Spleen (tissue), 11 donors: ENCODE data around the gene NAGK. TPM values are rescaled to one million over a fixed set of nuclear protein-coding genes. Genes with fewer than 3 reads are reported as not detected.
A peak's percentile ranks its signal among the peaks of the same experiment; 100 is the strongest.
"Not testable (repeated sequence)": the region's sequence is repeated elsewhere in the genome, so short reads cannot be mapped to it uniquely, and the experiment has no call there.

Source experiments
- DNase-seq: peaks from one replicate; pipeline ENCODE4 v3.0.0-alpha.2; 2020
- H3K27ac ChIP-seq, 8 donors: fragments of 200-600 bp; sonication (generic) in 7 of 8; 1 replicate in 4 of 8; 2 replicates in 4 of 8; pipeline versions ENCODE4 v1.5.0 to v1.8.0; 2016 to 2021; ENCODE audit warnings: inconsistent platforms in 4 of 8, mild to moderate bottlenecking in 4 of 8, moderate library complexity in 1 of 8
- H3K27me3 ChIP-seq, 7 donors: fragments of 200-600 bp; sonication (generic) in 6 of 7; replicated peaks in 1 of 7; 1 replicate in 4 of 7; 2 replicates in 3 of 7; pipeline versions ENCODE4 v1.5.0 to v1.8.0; 2016 to 2021; ENCODE audit warnings: inconsistent platforms in 3 of 7, mild to moderate bottlenecking in 1 of 7
- H3K36me3 ChIP-seq, 6 donors: fragments of 200-600 bp; sonication (generic) in 5 of 6; 1 replicate in 4 of 6; 2 replicates in 2 of 6; pipeline versions ENCODE4 v1.5.0 to v1.8.0; 2016 to 2021; ENCODE audit warnings: inconsistent platforms in 2 of 6
- H3K4me1 ChIP-seq, 6 donors: fragments of 200-600 bp; sonication (generic) in 5 of 6; 1 replicate in 3 of 6; 2 replicates in 3 of 6; pipeline versions ENCODE4 v1.5.0 to v1.8.0; 2016 to 2021; ENCODE audit warnings: inconsistent platforms in 3 of 6
- H3K4me3 ChIP-seq, 8 donors: fragments of 200-600 bp; sonication (generic) in 7 of 8; 1 replicate in 4 of 8; 2 replicates in 4 of 8; pipeline versions ENCODE4 v1.5.0 to v1.8.0; 2016 to 2021; ENCODE audit warnings: inconsistent platforms in 4 of 8, mild to moderate bottlenecking in 4 of 8, moderate library complexity in 2 of 8
- H3K9me3 ChIP-seq, 8 donors: fragments of 200-600 bp; sonication (generic) in 7 of 8; 1 replicate in 4 of 8; 2 replicates in 4 of 8; pipeline versions ENCODE4 v1.5.0 to v1.8.0; 2016 to 2021; ENCODE audit warnings: inconsistent platforms in 4 of 8
- CTCF ChIP-seq, 11 experiments: fragments of 200-600 bp in 7 of 11; fragments of 450-650 bp in 4 of 11; sonication (generic) in 4 of 11; IDR thresholded peaks in 8 of 11; conservative IDR thresholded peaks in 3 of 11; 1 replicate in 7 of 11; 2 replicates in 4 of 11; pipeline versions ENCODE4 v1.4.0 to v1.8.0; 2016 to 2021; ENCODE audit warnings: antibody characterized with exemption in 11 of 11, inconsistent platforms in 4 of 11, mild to moderate bottlenecking in 1 of 11
- POLR2A ChIP-seq, 3 donors: fragments of 450-650 bp; IDR thresholded peaks; one replicate each; pipeline ENCODE4 v1.5.1; 2017; ENCODE audit warnings: antibody characterized with exemption in 3 of 3, mild to moderate bottlenecking in 1 of 3
- POLR2AphosphoS5 ChIP-seq, 3 donors: sonication (generic); formaldehyde crosslinking; IDR thresholded peaks; one replicate each; pipeline ENCODE4 v1.5.1; 2017; ENCODE audit warnings: antibody characterized with exemption in 3 of 3
- WGBS, 5 donors: extraction: QIAGEN DNeasy Blood & Tissue Kit in 3 of 5; methylation state at CpG; one replicate each; pipeline versions ENCODE4 v1.1.5 to v1.1.7; 2013 to 2018; 5-methylcytosine and 5-hydroxymethylcytosine counted together
- intact Hi-C: fragments of 100-400 bp; cut with DNase I; formaldehyde crosslinking; loops from one replicate; pipeline ENCODE4 v1.15.0; 2023; ENCODE audit warnings: low total_unique reads
- polyA plus RNA-seq, 3 donors: library from polyadenylated mRNA; stranded (reverse); fragments of 200-250 nt; gene quantifications; one replicate each; pipeline ENCODE4 v1.2.1, GENCODE V29; 2013
- total RNA-seq, 7 donors: library from RNA; depleted of rRNA in 3 of 7; stranded (reverse); fragments of >200 nt in 3 of 7; fragmentation: NEBNext Ultra II Directional in 4 of 7; extraction: Animal tissue kit (Norgen Biotek cat#: 25700) in 4 of 7; gene quantifications; one replicate each; pipeline versions ENCODE4 v1.1.0 to v1.2.1, GENCODE V29; 2016 to 2021
- donor health status: healthy with polysubstance abuse.
- donor health status: DM: no; HTN: no; CAD: no; lungs with moderate emphysema.
- donor health status: DM: no; HTN: no; CAD: no.
- donor health status: Bipolar disorder and iron deficiency.
- donor health status: healthy.
- donor health status: DM: no; HTN: no; CAD: no.
- donor health status: DM: yes; HTN: yes; CAD: no.

Gene NAGK
- total and polyA plus RNA-seq, 10 donors, result 123 to 321 (median 220) TPM

- Histone ChIP-seq H3K4me3 (no peak overlapping the region), H3K9me3 (no peaks in the 10 kb centered on the region), H3K4me1 (peaks cover 0 to 56% (median 28%) of the 10 kb centered on the region in 6 donors), H3K27me3 (no peaks in the 10 kb centered on the region), H3K36me3 (peaks cover 0 to 72% (median 60%) of the 10 kb centered on the region in 6 donors), H3K27ac (peak overlapping the region in 1 of 8 donors; percentile 11)
- TF ChIP-seq CTCF (IDR thresholded peaks at IDR 0.05 in 8 of 11, conservative IDR thresholded peaks at IDR 0.05 in 3 of 11) (no peak), POLR2A (IDR thresholded peaks at IDR 0.05) (no peak), POLR2AphosphoS5 (IDR thresholded peaks at IDR 0.05) (no peak)
- no peak for DNase-seq
- intact Hi-C loops, result no loop called here
- WGBS, 5 donors, result 76 to 94% (median 87%) methylated on average over 3 of the region's 3 CpGs
Measured at GRCh38 chr2:71078624-71079023, 10.2 kb downstream of the NAGK start.

GRCh38 chr2:71082402-71083252 is 14.2 kb downstream of the NAGK start:
- Histone ChIP-seq H3K4me1 (peaks cover 0 to 23% (median 14%) of the 10 kb centered on the region in 6 donors), H3K27me3 (no peaks in the 10 kb centered on the region), H3K9me3 (no peaks in the 10 kb centered on the region), H3K27ac (peak overlapping the region in 4 of 8 donors; percentile 8 to 55 (median 30)), H3K36me3 (peaks cover 0 to 32% (median 23%) of the 10 kb centered on the region in 6 donors), H3K4me3 (no peak overlapping the region)
- WGBS, 5 donors, result 65 to 84% (median 70%) methylated on average over 5 of the region's 5 CpGs
- DNase-seq, result no peak
- no peak for TF ChIP-seq CTCF (IDR thresholded peaks at IDR 0.05 in 8 of 11, conservative IDR thresholded peaks at IDR 0.05 in 3 of 11)
- intact Hi-C loops, result no loop called here

GRCh38 chr2:71083297-71083696 is 14.8 kb downstream of the NAGK start:
- WGBS, 5 donors, result 50% methylated on average over 1 of the region's 3 CpGs; no CpG with 5 or more reads in 4 of the 5 donors
- DNase-seq, result not testable (repeated sequence)

GRCh38 chr2:71083752-71084312 is 15.4 kb downstream of the NAGK start:
- peak overlapping the region in 6 of 8 donors; percentile 41 to 78 (median 66) for H3K27ac ChIP-seq
- peak overlapping the region in 2 of 8 donors; percentile 20 to 46 for H3K4me3 ChIP-seq
- H3K27me3 ChIP-seq, DNase-seq, H3K9me3 ChIP-seq, intact Hi-C loops: not testable (repeated sequence)
- H3K36me3 ChIP-seq, result peaks cover 0 to 20% (median 11%) of the 10 kb centered on the region in 6 donors
- WGBS, 5 donors, result 43 to 56% (median 48%) methylated on average over 6 to 10 of the region's 13 CpGs
- peaks cover 0 to 19% (median 14%) of the 10 kb centered on the region in 6 donors for H3K4me1 ChIP-seq
- TF ChIP-seq POLR2AphosphoS5 (IDR thresholded peaks at IDR 0.05), result peak in 1 of 3 donors; percentile 62

More at GRCh38 chr2:71083297-71083696, 14.8 kb downstream of the NAGK start:
- peak overlapping the region in 3 of 8 donors; percentile 14 to 55 (median 47) for H3K27ac ChIP-seq
- peaks cover 0 to 25% (median 16%) of the 10 kb centered on the region in 6 donors for H3K36me3 ChIP-seq
- intact Hi-C loops, H3K4me3 ChIP-seq, H3K9me3 ChIP-seq, H3K27me3 ChIP-seq: not testable (repeated sequence)
- peaks cover 0 to 19% (median 14%) of the 10 kb centered on the region in 6 donors for H3K4me1 ChIP-seq

GRCh38 chr2:71085325-71086003 is 17.0 kb downstream of the NAGK start:
- H3K4me3 ChIP-seq, H3K9me3 ChIP-seq, H3K27ac ChIP-seq, DNase-seq, intact Hi-C loops, H3K27me3 ChIP-seq, H3K36me3 ChIP-seq: not testable (repeated sequence)
- peaks cover 0 to 19% (median 14%) of the 10 kb centered on the region in 6 donors for H3K4me1 ChIP-seq
- 74 to 83% (median 81%) methylated on average over 9 of the region's 9 CpGs for WGBS, 5 donors

GRCh38 chr2:71089475-71089874 is 21.0 kb downstream of the NAGK start:
- WGBS, 5 donors, result 77 to 90% (median 85%) methylated on average over 14 of the region's 14 CpGs
- intact Hi-C loops, result not testable (repeated sequence)

GRCh38 chr2:71091808-71092207 is 23.4 kb downstream of the NAGK start:
- H3K9me3 ChIP-seq, H3K36me3 ChIP-seq, intact Hi-C loops, H3K27me3 ChIP-seq, DNase-seq, H3K4me1 ChIP-seq, H3K4me3 ChIP-seq, H3K27ac ChIP-seq: not testable (repeated sequence)
- 85 to 92% (median 91%) methylated on average over 9 of the region's 9 CpGs for WGBS, 5 donors

More at GRCh38 chr2:71089475-71089874, 21.0 kb downstream of the NAGK start:
- not testable (repeated sequence) for H3K4me1 ChIP-seq, H3K36me3 ChIP-seq, H3K27ac ChIP-seq, H3K27me3 ChIP-seq, H3K4me3 ChIP-seq, H3K9me3 ChIP-seq, DNase-seq
